H1 (cell line): ENCODE results near the gene RGS6. TPM values are rescaled to one million over a fixed set of nuclear protein-coding genes. Genes with fewer than 3 reads are reported as not detected.

Experiments
- ASH2L ChIP-seq: fragments of 200-600, 300-600 bp; sonication (generic); IDR thresholded peaks from one replicate; pipeline ENCODE4 v1.7.1; 2017; ENCODE audit warnings: low read length
- BACH1 ChIP-seq: IDR thresholded peaks from 2 replicates; pipeline ENCODE4 v1.6.1; 2012; ENCODE audit warnings: low read length, improper control_type of control experiment
- CBX8 ChIP-seq: fragments of 300-800, 300-1000 bp; sonication (generic); IDR thresholded peaks from 2 replicates; pipeline ENCODE4 v1.7.1; 2016; ENCODE audit warnings: low read depth, low read length, borderline replicate concordance
- CREB1 ChIP-seq: IDR thresholded peaks from 2 replicates; pipeline ENCODE4 v1.6.1; 2012; ENCODE audit warnings: inconsistent platforms
- CTCF ChIP-seq, 3 experiments: IDR thresholded peaks; 1 replicate in 2 of 3; 2 replicates in 1 of 3; pipeline versions ENCODE4 v1.5.1 to v1.6.1; 2011; ENCODE audit warnings: low read length in 3 of 3, mild to moderate bottlenecking in 3 of 3, inconsistent platforms in 2 of 3, low read depth in 1 of 3, moderate library complexity in 1 of 3; ENCODE audit not compliant: insufficient read depth in 1 of 3; ENCODE audit errors: control extremely low read depth in 1 of 3
- EP300 ChIP-seq, 2 experiments: IDR thresholded peaks; 1 replicate in 1 of 2; 2 replicates in 1 of 2; pipeline ENCODE4 v1.6.1; 2011 to 2012; ENCODE audit warnings: low read depth in 2 of 2, low read length in 2 of 2, mild to moderate bottlenecking in 2 of 2, borderline replicate concordance in 1 of 2, inconsistent platforms in 1 of 2, moderate library complexity in 1 of 2
- KDM4A ChIP-seq: IDR thresholded peaks from one replicate; pipeline ENCODE4 v1.7.1; 2012; ENCODE audit warnings: low read depth, mild to moderate bottlenecking, moderate library complexity, low read length, inconsistent platforms; ENCODE audit not compliant: severe bottlenecking
- SIRT6 ChIP-seq: IDR thresholded peaks from one replicate; pipeline ENCODE4 v1.7.1; 2012; ENCODE audit warnings: low read length, inconsistent platforms
- SUZ12 ChIP-seq: fragments of 200-600 bp; sonication (generic); IDR thresholded peaks from 2 replicates; pipeline ENCODE4 v1.6.1; 2012; ENCODE audit warnings: mild to moderate bottlenecking, inconsistent platforms, low read length, moderate library complexity, mixed read lengths
- YY1 ChIP-seq: IDR thresholded peaks from 2 replicates; pipeline ENCODE4 v1.6.1; 2011; ENCODE audit warnings: low read depth, mild to moderate bottlenecking, low read length
- polyA plus RNA-seq, 7 experiments: library from polyadenylated mRNA; depleted of rRNA in 3 of 7; stranded (reverse) in 5 of 7; unstranded in 2 of 7; fragments of >200 nt in 5 of 7; fragments of 200-250 nt in 2 of 7; gene quantifications; 1 replicate in 5 of 7; 2 replicates in 1 of 7; 4 replicates in 1 of 7; pipeline versions ENCODE4 v1.2.1 to v1.2.3, GENCODE V29; 2011 to 2013; ENCODE audit warnings: missing spikeins in 2 of 7, mixed read lengths in 2 of 7
- total RNA-seq: library from RNA; stranded (reverse); fragmentation: NEBNext Ultra II Directional; extraction: Animal tissue kit (Norgen Biotek cat#: 25700); gene quantifications from 2 replicates; pipeline ENCODE4 v1.2.1, GENCODE V29; 2021

RGS6 gene
- total and polyA plus RNA-seq, 2 of the 8 experiments (the other 6 are each of a cell fraction or from before 2014, with no cell fraction given) = 0.26 to 1.1 TPM

GRCh38 chr14:72463291-72463866 is 531.1 kb downstream of the RGS6 start (continued):
- TF ChIP-seq CTCF (IDR thresholded peaks at IDR 0.05; ENCODE audit: control extremely low read depth in 1 of 3, insufficient read depth in 1 of 3, low read depth in 1 of 3, low read length in 3 of 3) (no peak), SIRT6 (no peak), CREB1 (no peak), CBX8 (no peak), EP300 (IDR thresholded peaks at IDR 0.05; ENCODE audit: borderline replicate concordance in 1 of 2, low read depth in 2 of 2, low read length in 2 of 2) (no peak), ASH2L (no peak), BACH1 (no peak), SUZ12 (no peak), KDM4A (no peak), YY1 (no peak)
